ENCODE measurements around the gene TTI1.

Gene TTI1

DNA sequence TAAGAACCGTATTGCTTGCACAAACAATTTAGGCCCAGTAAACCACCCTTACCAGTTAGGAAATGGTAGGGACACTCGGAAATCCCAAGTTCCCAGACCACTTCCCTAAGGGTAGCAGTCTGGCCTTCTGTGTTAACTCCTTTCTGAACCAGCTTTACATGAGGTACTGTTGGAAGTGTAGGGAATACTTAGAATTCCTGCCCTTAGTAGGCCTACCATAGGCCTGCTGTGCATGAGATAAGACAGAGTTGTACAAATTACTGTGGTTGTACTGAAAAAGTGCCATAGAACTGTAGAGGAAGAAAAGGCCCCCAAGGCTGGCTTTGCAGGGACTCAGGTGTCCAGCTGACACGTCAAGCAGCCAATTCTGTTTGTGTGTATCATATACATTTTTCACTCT lies 11.4 kb upstream of the TTI1 start:
- no peak for TF ChIP-seq CTCF (conservative IDR thresholded peaks at IDR 0.05; ENCODE audit: control insufficient read depth, insufficient read depth, low read depth, low read length)

DNA sequence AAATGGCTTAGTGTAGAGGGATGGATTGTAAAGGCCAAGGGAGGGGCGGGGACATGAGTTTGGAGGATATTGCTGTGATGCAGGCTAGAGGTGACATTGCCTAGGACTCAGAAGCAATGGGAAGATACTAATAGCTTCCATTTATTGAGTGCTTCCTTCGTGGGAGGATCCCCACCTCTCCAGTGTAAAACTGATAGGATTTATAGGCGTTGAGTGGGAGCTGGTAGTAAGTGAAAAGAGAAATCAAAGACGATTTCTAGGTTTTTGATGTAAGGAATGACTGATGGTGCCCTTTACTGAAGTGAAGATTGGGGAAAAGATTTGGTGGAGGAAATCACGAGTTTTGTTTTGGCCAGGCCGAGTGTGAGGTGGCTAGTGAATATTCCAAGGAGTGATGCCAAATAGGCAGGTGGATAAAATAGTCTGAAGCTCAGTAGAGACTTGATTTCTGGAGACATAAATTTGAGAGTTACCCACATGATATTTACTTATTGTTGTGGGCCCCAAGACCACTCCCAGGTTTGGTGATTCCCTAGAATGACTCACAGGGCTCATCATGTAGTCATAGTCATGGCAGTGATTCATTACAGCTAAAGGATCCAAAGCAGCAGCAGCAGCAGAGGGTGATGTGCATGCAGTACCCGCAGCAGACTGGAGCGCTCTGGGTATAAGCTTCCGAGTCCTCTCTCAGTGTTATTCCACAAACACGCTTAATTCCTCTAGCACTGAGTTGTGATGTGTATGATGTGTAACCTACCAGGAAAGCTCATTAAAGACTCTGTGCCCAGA lies 10.4 kb upstream of the TTI1 start:
- TF ChIP-seq CTCF (conservative IDR thresholded peaks at IDR 0.05; ENCODE audit: control insufficient read depth, insufficient read depth, low read depth, low read length): peak; percentile 20
- DNase-seq (ENCODE audit: low read depth): peak; percentile 91
- H3K4me3 ChIP-seq (ENCODE audit: control insufficient read depth, low read depth, low read length): no peak overlapping the region

More for the DNA sequence above, 11.4 kb upstream of the TTI1 start:
- DNase-seq (ENCODE audit: low read depth): no peak
- H3K4me3 ChIP-seq (ENCODE audit: control insufficient read depth, low read depth, low read length): no peak overlapping the region

GRCh38 chr20:38040276-38040675 lies 7.0 kb upstream of the TTI1 start:
- H3K4me3 ChIP-seq (ENCODE audit: control insufficient read depth, low read depth, low read length): no peak overlapping the region
- no peak for DNase-seq (ENCODE audit: low read depth)
- no peak for TF ChIP-seq CTCF (conservative IDR thresholded peaks at IDR 0.05; ENCODE audit: control insufficient read depth, insufficient read depth, low read depth, low read length)

DNA sequence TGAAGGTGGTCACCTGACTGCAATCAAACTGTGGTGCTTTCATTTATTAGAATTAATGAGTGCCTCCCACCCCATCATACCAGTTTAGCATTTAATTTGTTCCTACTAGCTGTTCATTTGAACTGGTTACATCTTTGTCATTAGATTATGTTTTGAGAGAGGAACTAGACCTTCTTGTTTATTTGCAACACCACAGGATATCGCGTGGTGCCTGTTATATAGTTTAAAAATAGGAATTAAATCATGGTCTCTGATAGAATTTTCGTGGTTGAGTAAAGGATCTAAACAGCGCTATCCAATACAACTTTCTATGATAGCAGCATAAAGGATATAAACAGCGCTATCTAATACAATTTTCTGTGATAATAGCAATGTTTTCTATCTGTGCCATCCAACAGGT lies 3.1 kb upstream of the TTI1 start:
- H3K4me3 ChIP-seq (ENCODE audit: control insufficient read depth, low read depth, low read length): no peak overlapping the region
- no peak for TF ChIP-seq CTCF (conservative IDR thresholded peaks at IDR 0.05; ENCODE audit: control insufficient read depth, insufficient read depth, low read depth, low read length)
- no peak for DNase-seq (ENCODE audit: low read depth)

DNA sequence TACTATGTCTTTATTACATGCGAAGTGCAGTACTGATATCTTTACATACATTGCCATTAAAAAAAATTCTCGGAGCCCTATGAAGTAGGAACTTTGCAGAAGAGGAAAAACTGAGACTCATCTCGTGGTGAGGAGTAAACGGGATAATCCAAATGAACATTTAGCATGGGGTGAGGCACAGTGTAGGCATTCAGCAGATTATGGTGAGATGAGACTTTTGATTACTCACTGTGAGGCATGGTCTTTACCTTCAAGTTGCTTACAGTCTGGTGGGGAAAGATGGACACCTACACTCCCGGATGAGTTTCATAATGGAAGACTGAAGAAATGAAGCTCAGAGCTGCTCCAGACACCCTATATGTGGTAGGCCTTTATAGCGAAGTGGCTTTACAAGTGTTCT lies 1.7 kb upstream of the TTI1 start:
- H3K4me3 ChIP-seq (ENCODE audit: control insufficient read depth, low read depth, low read length): peak overlapping the region; percentile 95
- peak; percentile 28 for DNase-seq (ENCODE audit: low read depth)
- no peak for TF ChIP-seq CTCF (conservative IDR thresholded peaks at IDR 0.05; ENCODE audit: control insufficient read depth, insufficient read depth, low read depth, low read length)

DNA sequence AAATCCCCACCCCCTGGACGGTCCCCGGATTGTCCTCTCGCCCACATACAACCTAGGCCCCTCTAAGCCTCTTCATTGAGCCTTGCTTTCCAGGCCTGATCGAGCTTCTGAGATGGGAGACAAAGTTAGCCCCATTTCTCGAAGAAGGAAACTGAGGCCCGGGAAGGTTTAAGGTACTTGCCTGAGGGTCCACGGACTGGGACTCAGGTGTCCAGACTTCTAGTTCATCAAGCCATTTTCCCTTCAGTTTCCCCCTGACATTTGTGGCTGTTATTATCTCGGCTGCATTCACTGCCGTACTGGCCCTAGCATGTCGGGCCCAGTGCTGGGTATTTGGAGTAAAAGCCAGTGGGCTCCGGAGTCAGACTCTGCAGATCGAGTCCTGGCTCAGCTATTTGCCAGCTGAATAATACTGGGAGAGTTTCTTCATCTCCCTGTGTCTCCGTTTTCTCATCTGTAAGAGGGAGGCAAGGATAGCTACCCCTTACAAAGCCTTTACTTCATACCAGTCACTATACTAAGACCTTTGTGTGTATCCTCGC lies 923 bp upstream of the TTI1 start:
- DNase-seq (ENCODE audit: low read depth): no peak
- peak overlapping the region; percentile 95 for H3K4me3 ChIP-seq (ENCODE audit: control insufficient read depth, low read depth, low read length)
- TF ChIP-seq CTCF (conservative IDR thresholded peaks at IDR 0.05; ENCODE audit: control insufficient read depth, insufficient read depth, low read depth, low read length): no peak

Data from fibroblast of mammary gland (primary cell).